Activated naive CD8-positive, alpha-beta T cell treated with anti-CD3 and anti-CD28 coated beads, Interleukin-2, amount 50 U/mL, for 16 hours (primary cell): Measurements from ENCODE around the gene DNAH14.

ENCODE experiments used
- DNase-seq: peaks from one replicate; pipeline ENCODE4 v3.0.0-alpha.2; 2020; ENCODE audit warnings: low read depth, low spot score

Gene DNAH14

DNA sequence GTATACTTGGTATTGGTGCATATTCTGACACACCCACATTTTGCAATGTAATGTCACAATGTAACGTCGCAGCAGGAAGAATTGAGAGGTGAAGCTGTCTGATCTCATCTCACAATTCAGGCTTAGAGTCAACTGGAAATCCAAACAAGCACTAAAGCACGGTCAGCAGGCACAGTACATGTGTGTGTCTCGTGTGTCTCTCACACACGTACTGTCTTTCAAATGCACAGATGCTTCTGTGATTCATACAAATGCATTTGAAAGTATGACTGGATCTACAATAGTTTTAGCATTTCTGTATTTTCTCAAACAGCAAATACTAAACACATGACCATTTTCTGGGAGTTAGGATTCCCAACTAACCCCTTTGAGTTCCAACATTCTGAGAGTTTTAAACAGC lies 471.5 kb downstream of the DNAH14 start:
- DNase-seq = no peak

DNA sequence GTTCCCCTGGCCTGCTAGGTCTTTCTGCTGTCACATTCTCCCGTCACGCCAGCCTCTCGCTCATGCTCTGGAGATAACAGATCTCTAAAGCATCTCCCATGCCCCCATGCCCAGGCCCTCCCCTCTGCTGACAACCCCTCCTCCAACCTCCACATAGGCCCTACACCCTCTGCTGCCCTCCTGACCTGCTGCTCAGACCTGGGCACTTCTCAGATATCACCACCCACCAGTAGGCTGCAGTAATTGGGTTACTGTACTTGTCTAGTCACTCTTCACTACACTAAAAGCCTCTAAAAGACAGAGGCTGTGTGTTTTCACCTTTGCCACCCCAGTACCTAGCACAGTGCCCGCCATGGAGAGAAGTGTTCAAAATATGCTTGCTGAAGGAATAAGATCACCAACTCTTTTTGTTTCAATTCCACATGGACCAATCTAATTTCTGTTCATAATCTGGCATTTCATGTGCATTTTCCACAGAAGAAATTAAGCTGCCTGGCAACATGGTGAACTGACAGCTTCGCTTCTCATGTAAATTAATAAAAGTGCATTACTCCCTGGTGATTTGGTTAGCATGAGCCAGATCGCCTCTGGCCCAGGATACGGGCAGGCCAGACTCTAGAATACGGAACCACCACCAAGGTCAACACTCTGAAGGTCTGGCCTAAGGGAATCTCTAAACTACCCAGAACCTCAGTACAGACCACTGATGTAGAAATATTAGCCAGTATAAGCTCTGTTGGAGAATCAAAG lies 477.7 kb downstream of the DNAH14 start:
- DNase-seq = no peak

DNA sequence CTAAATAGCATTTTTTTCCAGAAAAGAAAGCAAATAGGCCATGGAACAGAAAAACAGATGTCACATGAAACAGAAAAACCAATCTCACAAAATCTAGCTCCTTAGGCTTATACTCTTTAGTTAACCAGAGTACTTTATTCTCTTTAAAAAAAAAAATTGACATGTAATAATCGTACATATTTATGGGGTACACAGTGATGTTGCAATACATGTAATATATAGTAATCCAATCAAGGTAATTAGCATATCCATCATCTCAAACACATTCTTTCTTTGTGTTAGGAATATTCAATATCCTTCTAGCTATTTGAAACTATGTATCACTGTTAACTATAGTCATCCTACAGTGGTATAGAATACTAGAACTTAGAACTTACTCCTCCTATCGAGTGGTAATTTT lies 478.3 kb downstream of the DNAH14 start:
- DNase-seq = no peak

DNA sequence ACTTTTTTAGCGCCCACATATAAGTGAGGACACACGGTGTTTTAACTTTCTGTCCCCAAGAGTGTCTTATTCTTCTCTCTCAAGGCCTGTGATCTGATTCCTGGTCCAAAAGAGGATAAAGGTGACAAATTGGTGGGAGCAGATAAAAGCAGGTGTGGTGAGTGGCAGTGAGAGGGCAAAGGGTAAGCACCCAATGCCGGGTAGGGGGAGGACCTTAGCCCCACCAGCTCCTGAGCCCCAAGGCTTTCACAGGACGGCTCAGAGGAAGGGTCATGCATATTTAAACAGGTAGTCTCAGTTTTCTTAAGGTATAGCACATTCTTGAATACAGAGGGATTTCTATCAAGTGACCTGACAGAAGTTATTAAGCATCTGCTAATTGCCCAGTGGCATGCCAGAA lies 478.8 kb downstream of the DNAH14 start:
- no peak for DNase-seq

DNA sequence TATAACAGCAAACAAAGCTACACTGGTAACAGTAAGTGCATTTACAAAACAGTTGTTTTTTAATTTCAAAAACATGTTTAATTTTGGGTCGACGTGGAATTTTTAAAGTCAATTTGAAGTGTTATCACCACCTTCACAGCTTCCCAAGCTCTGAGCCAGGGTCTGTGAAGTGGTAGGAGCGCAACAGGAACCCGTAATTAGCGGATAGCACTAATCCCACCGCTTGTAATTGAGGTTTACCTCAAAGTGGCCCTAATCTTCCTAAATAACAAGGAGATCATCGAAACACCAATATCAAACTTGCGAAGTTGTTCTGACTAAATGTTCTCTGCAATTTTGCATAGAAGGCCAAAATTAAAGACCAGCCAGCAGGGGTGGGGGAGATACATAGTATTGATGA lies 479.6 kb downstream of the DNAH14 start:
- DNase-seq = no peak

DNA sequence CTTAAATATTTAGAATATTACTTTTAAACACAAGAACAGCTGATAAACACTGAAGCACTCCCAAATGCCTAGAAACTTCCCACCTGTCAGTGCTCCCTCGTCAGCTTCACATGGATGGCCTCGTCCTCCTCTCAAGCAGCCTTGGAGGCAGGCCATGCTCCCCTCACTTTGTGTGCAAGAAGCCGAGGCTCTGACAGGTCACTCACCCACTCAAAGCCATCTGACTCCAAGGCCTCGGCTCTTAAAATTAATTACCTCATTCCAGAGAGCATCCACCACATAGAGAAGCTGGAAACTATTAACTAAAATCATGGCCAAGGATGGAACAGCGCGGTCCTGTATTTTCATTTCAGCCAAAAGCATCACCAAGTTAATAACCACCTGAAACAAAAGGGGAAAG lies 480.6 kb downstream of the DNAH14 start:
- no peak for DNase-seq

DNA sequence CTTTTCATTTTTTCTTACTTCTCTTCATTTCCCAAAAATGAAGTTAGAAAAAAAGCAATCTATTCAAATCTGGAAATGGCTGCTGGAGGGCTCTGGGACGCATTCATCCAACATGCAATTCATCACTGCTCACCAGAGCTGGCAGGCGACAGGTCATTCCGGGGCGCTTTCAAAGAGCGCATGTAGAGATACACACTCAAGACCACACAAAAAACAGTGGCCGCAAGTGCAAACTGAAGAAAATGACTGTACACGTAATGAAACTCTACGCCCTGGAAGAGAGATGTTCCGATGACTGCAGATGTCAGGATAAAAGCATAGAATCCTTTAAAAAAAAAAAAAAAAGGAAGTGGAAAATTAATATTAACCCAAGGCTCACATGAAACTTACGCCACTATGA lies 482.8 kb downstream of the DNAH14 start:
- DNase-seq = no peak

DNA sequence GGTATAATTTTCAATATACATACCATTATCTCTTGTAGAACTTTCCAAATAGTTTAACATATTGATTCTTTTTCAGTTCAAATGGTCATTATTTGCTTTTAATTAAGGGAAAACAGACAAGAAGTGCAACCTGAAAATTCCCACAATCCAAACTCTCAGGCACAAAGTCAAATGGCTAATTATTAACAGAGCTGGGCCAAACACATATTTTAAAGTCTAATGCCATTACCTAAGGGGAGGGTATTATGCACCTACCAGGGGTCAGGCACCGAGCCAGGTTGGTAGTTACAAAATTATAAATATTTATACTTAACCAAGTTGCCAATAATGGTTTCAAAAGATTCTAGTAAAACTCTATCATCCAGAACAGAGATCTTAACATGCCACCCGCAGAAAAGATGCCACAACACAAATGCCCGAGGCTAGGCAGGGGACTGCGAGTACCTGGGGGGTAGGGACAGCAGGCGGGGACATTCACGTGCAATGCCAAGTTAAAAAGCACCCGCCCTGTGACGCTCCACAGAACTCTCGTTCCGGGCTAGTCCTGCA lies 483.4 kb downstream of the DNAH14 start:
- no peak for DNase-seq

DNA sequence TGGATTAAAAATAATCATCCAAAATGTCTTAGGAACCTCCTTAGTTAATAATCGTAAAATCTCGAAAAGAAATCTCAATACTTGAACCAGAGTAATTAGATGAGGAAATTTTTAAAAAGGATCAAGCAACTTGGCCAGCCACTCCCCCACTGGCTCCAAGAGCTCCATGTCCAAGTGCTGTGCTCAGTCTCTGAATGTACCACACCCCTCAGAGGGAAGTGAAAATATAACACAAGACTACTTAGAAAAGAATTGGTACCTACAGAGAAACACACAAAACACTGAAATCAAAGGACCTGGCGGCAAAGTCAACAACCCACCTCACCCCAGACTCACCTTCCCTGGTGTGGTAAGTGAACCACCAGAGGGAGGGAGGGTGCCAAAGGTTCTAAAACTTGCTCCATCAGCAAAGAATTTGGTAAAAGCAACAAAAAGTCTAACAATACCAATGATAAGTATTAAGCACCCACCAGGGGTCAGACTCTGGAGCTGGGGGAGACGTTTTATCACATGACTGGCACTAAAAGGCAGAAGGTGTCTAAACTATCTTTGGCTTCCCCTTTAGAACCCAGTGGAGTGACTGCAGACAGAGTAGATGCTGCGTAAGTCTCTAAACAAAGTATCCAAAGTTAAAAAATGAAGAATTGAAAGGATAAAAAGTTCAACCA lies 484.4 kb downstream of the DNAH14 start:
- DNase-seq = no peak

DNA sequence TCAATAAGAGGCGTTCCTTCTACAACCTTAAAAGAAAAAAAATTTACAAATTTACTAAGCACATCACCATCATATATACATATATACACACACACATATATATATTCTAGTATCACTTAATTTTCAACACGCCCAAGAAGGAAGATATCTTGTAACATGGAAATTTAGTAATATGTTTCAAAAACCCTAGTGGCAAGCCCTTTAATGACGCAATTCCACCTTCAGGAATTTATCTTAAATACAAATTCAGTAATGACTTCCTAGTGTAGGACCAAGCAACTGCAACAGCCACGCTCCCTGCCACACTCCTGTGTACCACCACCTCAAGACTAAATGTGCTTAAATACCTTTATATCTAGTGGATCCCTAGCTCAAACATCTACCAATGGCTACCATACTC lies 485.8 kb downstream of the DNAH14 start:
- no peak for DNase-seq

DNA sequence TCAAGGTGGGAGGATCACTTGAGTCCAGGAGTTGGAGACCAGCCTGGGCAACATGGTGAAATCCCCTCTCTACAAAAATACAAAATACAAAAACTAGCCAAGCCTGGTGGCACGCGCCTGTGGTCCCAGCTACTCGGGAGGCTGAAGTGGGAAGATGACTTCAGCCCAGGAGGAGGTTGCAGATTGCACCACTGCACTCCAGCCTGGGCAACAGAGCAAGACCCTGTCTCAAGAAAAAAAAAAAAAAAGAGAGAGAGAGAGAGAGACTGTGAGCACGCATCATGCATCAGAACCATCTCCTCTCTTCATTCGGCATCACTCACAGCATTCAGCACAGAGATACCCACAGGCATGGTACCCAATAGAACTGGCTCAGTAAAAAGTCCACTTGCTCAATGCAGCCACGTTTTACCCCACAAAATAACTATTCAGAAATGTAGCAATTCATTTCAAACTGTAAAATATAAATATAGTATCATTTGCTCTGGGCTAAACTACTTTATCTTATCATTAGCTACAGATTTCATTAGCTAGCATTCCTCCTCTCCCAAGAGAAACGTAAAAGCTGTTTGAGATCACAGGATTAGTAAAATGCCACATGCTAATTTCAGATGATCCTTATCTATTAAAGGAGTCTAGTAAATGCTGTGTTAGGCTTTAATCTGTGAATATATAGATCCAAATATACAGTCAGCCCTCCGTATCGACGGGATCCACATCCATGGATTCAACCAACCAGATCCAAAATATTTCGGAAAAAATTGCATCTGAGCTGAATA lies 486.7 kb downstream of the DNAH14 start:
- no peak for DNase-seq

DNA sequence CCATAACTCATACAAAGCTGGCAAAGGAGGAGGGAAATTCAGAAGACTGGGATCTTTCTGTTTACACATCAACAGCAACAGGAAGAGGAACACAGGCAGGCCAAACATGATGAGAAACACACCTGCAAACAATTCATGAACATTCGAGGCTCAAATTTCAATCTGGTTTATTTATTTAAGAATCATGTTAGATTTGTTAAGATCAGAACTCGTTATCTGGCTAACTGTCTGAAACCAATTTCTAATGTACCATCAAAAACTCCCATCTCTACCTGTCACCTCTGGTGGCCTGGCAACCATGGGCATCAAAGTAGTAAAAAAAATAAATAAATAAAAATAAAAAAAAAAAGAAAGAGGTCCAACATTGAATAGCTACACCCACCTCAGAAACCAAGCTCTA lies 488.6 kb downstream of the DNAH14 start:
- no peak for DNase-seq

DNA sequence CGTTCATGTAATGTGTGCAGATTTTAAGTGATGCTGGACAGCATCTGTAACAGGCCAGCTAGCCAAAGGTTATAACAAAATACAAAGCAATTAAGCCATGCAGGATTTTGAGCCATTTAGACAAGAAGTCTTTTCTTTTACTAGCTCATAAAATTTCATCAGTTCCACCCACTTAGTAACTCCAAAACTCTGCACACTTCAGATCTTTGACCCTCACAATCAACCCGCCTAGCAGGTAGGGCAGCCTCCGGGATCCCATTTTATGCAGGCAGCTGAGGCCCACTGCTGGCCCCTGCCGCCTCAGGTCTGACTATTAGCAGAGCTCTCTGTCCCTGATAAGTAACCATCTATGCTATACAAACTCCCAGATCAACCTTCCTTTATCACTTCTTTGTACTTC lies 489.1 kb downstream of the DNAH14 start:
- no peak for DNase-seq

DNA sequence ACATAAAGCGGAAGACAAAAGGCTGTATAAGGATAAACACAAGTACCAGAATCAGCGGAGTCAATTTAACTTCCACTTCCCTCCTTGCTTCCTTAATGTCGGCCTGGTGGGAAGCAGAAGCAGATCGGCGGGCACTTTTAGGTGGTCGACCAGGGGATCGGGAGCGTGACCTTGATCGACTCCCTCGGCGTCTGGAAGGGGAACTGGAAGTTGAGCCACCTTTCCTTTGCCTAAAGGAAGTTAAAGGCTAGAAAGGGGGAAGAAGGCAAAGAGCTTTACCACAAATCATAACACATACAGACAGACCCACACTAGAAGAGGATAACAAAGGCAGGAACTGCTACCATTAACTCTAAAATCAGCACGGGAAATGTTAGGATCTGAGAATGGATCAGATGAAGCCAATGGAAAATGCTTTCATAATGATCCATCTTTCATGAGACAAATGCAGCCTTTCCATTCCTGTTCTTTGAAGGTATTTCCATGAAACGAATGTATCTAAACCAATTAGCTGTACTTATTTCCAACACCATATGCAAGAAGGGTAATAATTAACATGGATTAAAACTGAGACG lies 492.6 kb downstream of the DNAH14 start:
- no peak for DNase-seq

DNA sequence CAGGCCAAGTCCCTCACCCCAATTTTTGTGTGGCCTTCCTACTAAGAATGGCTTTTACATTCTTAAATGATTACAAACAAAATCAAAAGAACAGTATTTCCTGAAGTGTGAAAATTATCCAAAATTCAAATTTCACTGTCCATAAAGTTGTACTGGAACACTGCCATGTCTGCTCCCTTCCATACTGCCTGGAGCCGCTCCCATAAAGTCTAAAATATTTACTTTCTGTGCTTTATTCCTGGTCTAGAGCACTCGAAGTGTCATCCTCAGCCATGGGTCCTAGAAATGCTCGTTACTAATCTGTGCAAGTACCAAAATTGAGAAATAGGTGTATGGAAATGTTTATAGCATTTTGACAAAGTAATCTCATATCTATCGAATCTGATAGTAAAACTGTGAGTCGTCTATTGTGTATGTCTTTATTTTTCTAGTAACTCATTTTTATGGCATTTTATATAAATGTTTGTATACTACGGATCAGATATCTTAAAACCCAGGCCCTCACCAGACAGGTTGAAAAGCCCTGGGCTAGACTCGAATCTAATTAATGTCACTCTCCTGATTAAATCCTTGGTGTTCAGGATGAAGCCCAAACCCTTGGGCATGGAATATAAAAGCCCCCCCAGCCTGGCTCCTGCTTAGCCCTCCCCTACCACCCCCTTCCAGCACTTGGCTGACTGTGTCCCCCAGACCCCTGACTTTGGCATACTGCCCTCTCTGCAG lies 493.5 kb downstream of the DNAH14 start:
- DNase-seq = no peak

DNA sequence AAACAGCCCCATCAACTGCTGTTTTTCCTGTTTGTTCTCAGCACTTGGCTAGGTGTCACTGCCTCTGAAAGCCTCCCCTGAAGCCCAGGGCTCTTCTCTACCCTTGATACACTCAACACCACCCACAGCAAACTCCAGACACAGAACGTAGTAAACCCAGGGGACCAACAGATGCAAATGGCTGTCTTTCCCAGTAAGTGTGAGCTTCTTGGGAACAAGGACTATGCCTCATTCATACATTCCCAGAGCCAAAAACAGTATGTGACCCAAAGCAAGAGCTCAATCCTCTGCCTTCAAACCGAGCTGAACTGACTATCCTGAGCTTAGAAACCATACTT lies 494.0 kb downstream of the DNAH14 start:
- no peak for DNase-seq

DNA sequence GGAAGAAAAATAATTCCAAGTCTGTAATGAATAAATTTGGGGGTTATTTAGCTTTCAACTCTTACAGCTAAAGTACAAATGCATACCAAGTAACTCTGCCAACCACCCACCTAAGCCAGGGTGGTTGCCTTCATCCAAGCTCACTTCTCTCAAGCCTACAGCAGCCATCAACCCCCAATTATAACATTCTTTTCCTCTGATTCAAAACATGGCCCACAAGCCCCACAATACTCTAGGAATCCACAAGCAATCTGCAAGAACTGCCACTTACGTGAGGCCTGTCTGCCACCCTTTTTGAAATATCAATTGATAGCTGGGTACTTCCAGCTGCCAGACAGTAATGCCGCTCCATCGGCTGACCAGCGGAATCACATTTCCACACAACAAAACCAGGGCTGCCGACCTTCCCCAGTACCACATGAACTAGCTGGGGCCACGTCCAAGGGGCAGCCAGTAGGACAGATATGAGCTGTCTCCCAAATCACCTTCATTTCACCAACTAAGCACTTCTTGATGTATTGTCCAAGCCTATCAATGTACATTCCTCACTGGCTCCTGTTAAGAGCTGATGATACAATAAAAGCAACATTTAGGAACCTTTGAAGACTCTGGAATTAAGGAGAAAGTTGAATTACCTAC lies 495.2 kb downstream of the DNAH14 start:
- no peak for DNase-seq

DNA sequence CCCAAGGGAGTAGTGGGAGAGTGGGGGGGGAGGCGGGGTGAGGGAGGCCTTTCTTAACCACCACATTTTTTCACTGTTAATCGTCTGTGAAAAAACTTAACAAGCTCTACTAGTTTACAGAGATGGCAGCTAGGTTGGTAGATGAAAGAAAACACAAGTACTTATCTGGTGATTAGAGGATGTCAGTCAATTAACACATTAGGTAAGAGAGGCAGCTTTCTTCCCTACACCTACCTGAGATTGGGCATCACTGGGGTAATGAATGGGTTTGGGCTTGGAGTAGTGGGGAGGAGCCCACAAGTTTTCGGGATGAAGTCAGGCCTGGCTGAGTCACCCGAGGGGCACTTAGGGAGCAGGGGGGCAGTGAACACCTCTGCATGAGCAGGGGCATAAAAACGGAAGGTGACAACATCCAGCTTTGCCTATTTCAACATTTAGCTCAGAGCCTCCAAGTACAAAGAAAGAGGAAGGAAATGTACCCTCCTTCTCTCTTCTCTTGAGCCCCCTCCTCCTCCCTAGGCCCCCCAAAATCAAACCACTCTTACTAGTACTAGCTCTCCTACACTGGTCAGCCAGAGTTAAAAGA lies 495.8 kb downstream of the DNAH14 start:
- DNase-seq = no peak

DNA sequence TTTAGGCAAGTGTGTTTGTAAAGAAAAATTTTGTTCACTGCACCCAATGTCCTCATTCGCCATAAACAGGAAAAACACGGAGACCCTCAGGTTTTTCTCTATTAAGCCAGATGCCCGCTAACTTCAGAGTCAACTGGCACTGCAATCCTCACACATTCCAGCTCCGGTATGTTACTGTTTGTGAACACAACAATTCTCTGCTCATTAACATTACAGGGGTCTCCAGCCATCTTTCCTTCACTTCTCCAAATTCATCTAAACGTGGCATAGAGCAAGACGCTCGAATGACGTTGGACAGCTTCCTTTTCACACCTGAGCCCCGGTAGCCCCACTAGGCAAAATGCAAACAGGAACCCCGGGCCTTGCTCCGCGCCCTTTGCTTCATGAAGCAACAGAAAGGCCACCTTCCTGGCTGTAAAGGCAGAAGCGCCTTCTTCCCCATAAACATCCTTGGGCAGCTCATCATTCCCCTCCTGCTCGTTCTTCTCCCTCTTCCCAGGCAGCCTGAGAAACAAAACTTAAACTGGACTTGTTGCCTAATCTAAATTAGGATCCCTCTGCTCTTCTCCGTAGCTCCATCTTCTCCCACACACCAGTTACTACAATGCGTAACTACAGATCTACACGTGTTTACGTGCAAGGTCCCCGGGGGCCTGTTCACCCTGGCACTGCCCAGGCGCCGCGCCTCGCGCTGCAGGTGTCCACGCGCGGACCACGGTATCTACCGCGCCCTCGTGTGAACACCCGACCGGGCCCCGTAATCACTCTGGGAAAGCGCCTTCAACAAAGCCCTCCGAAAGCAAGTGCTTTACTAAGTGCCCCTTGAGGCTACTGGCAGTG lies 497.1 kb downstream of the DNAH14 start:
- DNase-seq = no peak
